GM18858 (cell line): Measurements from ENCODE around the gene DNM3.

Experiments used
- ATAC-seq: cut with Tn5 transposase; IDR thresholded peaks from one replicate; pipeline ENCODE4 v1.9.1; 2021; ENCODE audit not compliant: unreplicated experiment

DNM3 gene

GRCh38 chr1:171868217-171868803 lies 27.0 kb downstream of the DNM3 start:
- no peak for ATAC-seq

- no peak for ATAC-seq
Observed at GRCh38 chr1:171869097-171869496, 27.8 kb downstream of the DNM3 start.

GRCh38 chr1:171871848-171872247 lies 30.6 kb downstream of the DNM3 start:
- no peak for ATAC-seq

- ATAC-seq = no peak
Observed at GRCh38 chr1:171872430-171872829, 31.1 kb downstream of the DNM3 start.

- ATAC-seq = no peak
Observed at GRCh38 chr1:171873664-171874063, 32.4 kb downstream of the DNM3 start.

- peak; percentile 88 for ATAC-seq
Observed at GRCh38 chr1:171877701-171878100, 36.4 kb downstream of the DNM3 start.

- no peak for ATAC-seq
Observed at GRCh38 chr1:171879556-171879955, 38.3 kb downstream of the DNM3 start.

- no peak for ATAC-seq
Observed at GRCh38 chr1:171881442-171881841, 40.1 kb downstream of the DNM3 start.

GRCh38 chr1:171883849-171884248 lies 42.6 kb downstream of the DNM3 start:
- peak; percentile 44 for ATAC-seq

GRCh38 chr1:171884475-171884874 lies 43.2 kb downstream of the DNM3 start:
- ATAC-seq = no peak

- ATAC-seq = no peak
Observed at GRCh38 chr1:171890131-171890530, 48.8 kb downstream of the DNM3 start.

- no peak for ATAC-seq
Observed at GRCh38 chr1:171896936-171897703, 55.8 kb downstream of the DNM3 start.

GRCh38 chr1:171898941-171899340 lies 57.6 kb downstream of the DNM3 start:
- no peak for ATAC-seq

GRCh38 chr1:171899838-171900237 lies 58.5 kb downstream of the DNM3 start:
- no peak for ATAC-seq

- ATAC-seq = no peak
Observed at GRCh38 chr1:171901245-171901644, 59.9 kb downstream of the DNM3 start.

GRCh38 chr1:171902527-171902926 lies 61.2 kb downstream of the DNM3 start:
- no peak for ATAC-seq

GRCh38 chr1:171904778-171905450 lies 63.6 kb downstream of the DNM3 start:
- no peak for ATAC-seq

GRCh38 chr1:171909711-171910110 lies 68.4 kb downstream of the DNM3 start:
- no peak for ATAC-seq

GRCh38 chr1:171910786-171911185 lies 69.5 kb downstream of the DNM3 start:
- ATAC-seq = no peak

- no peak for ATAC-seq
Observed at GRCh38 chr1:171911506-171911905, 70.2 kb downstream of the DNM3 start.

- no peak for ATAC-seq
Observed at GRCh38 chr1:171912509-171913175, 71.3 kb downstream of the DNM3 start.

GRCh38 chr1:171913385-171913784 lies 72.1 kb downstream of the DNM3 start:
- no peak for ATAC-seq
